Lower leg skin (tissue), 3 donors: ENCODE measurements around the gene CD69.

Experiments used
- POLR2A ChIP-seq, 2 donors: fragments of 450-650 bp; IDR thresholded peaks; one replicate each; pipeline ENCODE4 v1.6.1; 2016 to 2017; ENCODE audit warnings: antibody characterized with exemption in 2 of 2, mild to moderate bottlenecking in 1 of 2, moderate library complexity in 1 of 2
- TF ChIP-seq, protein P1 (sequence below), 3 donors: fragments of 450-650 bp; IDR thresholded peaks; one replicate each; pipeline ENCODE4 v1.5.1; 2016; ENCODE audit warnings: antibody characterized with exemption in 3 of 3, mild to moderate bottlenecking in 3 of 3, moderate library complexity in 2 of 3

DNA sequence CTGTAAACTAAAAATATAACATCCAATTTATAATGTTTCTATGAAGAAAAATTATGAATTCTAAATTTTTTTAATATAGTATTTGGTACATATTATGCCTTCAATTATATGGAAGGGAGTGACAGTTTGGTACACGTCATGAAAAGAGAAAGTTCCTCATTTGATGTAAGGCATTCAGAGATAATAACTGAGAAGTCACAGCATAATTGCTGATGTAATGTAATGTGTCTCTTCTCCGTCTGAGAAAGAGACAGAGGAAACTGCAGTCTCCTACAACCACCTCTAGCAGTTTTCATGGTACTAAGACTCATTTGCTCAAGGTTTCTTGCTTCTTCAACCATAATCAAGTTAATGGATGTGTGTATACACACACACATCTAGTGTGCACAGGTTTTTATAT is 2.3 kb upstream of the CD69 start:
- no peak for TF ChIP-seq POLR2A (IDR thresholded peaks at IDR 0.05)
- TF ChIP-seq, protein P1, sequence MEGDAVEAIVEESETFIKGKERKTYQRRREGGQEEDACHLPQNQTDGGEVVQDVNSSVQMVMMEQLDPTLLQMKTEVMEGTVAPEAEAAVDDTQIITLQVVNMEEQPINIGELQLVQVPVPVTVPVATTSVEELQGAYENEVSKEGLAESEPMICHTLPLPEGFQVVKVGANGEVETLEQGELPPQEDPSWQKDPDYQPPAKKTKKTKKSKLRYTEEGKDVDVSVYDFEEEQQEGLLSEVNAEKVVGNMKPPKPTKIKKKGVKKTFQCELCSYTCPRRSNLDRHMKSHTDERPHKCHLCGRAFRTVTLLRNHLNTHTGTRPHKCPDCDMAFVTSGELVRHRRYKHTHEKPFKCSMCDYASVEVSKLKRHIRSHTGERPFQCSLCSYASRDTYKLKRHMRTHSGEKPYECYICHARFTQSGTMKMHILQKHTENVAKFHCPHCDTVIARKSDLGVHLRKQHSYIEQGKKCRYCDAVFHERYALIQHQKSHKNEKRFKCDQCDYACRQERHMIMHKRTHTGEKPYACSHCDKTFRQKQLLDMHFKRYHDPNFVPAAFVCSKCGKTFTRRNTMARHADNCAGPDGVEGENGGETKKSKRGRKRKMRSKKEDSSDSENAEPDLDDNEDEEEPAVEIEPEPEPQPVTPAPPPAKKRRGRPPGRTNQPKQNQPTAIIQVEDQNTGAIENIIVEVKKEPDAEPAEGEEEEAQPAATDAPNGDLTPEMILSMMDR (IDR thresholded peaks at IDR 0.05) = no peak
